Cortex of kidney (tissue), 1 donor: Measurements from ENCODE around the gene ACACB.

Experiments used
- DNase-seq: peaks from one replicate; lab custom pipeline; 2025; lab: John Stamatoyannopoulos, UW

The ACACB gene

GRCh38 chr12:109214131-109214530 lies 97.7 kb downstream of the ACACB start:
- no peak for DNase-seq

DNA sequence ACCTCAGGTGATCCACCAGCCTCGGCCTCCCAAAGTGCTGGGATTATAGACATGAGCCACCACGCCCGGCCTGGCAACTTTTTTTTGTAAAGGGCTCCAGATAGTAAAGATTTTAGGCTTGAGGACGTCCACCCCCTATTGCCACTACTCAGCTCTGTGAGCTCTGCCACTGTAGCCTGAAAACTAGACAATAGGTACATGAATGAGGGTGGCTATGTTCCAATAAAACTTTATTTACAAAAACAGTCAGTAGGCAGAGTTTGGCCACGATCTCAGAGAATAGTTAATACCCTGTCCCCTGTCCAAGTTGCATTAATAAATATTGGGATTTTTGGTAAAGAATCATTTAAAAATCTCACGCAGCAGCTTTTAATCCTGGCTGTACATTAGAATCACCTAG lies 102.6 kb downstream of the ACACB start:
- DNase-seq = no peak

DNA sequence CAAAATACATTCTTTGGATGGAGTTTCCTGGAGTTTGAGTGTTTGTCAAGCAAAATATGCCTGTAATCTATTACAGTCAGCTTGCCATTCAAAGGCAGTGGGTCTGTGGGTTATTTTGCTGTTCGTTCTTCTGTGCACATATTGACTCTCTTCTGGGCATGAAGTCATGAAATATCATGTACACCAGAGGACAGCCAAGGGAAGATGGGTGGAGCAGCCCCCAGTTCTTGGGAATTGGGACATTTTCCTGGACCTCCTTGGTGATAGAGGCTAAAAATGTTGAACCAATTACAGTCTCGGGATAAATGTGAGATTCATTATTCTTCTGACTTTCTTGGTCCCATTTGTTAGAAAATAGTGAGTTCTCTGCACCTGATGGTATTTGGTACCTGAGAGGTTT lies 103.6 kb downstream of the ACACB start:
- DNase-seq = no peak

GRCh38 chr12:109221277-109221931 lies 105.0 kb downstream of the ACACB start:
- no peak for DNase-seq

- DNase-seq = no peak
Observed at GRCh38 chr12:109222062-109222461, 105.7 kb downstream of the ACACB start.

DNA sequence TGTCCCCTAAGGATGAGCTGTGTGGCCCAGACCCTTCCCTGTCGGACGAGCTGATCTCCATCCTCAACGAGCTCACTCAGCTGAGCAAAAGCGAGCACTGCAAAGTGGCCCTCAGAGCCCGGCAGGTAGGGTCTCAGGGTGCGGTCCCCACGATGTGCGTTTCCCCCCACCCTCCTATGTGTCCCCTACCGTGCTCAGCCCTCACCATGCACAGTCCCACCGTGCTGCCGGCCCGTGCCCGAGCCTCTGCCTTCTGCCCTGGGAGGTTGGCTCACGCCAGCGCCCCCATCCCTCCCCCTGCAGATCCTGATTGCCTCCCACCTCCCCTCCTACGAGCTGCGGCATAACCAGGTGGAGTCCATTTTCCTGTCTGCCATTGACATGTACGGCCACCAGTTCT lies 106.1 kb downstream of the ACACB start:
- DNase-seq = no peak

DNA sequence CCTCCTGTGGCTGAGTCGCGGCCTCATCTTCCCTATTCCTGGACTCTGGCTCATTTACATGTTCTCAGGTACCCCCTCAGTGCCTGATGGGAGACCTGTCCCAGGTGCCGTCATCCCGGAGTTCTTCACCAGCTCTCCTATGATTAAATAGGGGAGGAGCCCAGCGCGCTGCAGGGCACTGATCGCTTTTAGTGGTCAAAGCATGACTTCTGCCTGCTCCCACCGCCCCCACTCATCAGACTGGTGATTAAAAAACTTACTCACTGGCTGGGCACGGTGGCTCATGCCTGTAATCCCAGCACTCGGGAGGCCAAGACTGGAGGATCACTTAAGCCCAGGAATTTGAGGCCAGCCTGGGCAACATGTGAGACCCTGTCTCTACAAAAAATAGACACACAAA lies 106.8 kb downstream of the ACACB start:
- no peak for DNase-seq

DNA sequence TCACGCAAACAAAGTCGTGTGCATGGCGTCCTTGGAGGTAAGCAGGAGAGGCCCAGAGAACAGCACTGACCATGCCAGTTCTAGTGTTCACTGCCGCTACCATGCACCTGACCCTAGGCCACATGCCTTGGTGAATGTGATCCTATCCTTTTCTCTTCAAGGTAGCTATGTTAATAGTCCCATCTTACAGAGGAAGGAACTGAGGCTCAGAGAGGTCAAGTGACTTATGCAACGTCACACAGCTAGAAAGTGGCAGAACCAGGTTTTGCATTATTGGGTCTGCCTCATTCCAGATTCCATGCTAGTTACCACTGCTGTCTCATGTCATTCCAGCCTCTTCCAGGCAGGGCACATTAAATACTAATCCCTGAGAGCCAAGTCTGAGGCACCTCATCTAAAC lies 107.5 kb downstream of the ACACB start:
- no peak for DNase-seq

DNA sequence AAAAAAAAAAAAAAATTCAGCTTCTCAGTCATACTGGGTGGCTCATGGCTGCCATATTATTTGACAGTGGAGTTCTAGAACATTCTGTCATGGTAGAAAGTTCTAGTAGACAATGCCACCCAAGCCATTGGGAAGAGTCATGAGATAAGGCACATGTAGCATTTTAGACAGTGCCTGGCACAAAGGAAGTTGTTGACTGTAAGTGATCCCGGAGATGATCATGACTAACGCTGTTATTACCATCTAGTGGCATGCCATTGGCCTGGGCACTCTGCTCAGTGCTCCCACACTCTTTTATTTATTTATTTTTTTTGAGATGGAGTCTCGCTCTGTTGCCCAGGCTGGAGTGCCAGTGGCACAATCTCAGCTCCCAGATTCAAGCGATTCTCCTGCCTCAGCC lies 112.3 kb downstream of the ACACB start:
- no peak for DNase-seq

DNA sequence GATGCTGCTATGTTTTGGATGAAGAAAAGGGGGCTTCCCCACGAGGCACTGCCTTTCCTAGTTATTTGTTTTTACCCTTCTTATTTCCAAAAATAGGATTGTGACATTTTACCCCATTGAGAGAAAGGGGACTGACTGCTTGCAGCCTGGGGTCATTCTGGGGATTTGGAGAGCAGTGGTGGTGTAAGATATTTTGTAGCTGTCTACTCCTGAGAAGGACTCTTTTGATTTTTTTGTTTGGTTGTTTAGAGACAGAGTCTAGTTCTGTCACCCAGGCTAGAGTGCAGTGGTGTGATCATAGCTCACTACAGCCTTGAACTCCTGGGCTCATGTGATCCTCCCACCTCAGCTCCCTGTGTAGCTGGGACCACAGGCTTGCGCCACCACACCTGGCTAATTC lies 113.8 kb downstream of the ACACB start:
- DNase-seq = no peak

DNA sequence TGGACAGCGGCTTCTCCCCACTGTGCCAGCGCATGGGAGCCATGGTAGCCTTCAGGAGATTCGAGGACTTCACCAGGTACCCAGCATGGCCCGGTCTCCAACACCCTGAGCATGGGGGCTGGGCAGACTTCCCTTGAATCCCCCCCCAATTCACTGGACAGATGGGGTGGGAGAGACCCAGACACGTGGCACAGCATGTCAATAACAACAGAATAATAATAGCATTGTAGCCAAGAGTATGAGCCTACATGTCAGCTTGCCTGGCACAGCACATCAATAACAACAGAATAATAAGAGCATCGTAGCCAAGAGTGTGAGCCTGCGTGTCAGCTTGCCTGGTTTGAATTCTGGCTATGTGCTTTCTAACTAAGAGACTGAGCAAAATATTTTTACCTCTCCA lies 116.3 kb downstream of the ACACB start:
- no peak for DNase-seq

- no peak for DNase-seq
Observed at GRCh38 chr12:109234012-109234411, 117.6 kb downstream of the ACACB start.

DNA sequence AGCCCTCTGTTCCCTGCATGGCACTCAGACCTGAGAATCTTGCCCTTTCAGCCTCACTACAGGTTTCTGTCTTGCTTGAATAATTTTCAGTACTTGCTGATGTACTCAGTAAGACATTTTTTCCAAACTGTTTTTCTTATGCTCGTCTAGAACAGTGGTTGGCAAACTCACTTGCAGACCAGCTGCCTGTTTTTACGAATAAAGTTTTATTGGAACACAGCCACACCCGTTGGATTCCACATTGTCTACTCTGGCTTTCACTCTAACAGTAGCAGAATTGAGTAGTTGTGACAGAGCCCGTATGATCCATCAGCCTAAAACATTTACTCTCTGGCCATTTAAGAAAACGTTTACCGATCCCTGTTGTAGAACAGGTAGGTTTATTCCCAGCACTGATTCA lies 119.9 kb downstream of the ACACB start:
- no peak for DNase-seq

- no peak for DNase-seq
Observed at GRCh38 chr12:109239179-109239578, 122.8 kb downstream of the ACACB start.

GRCh38 chr12:109239691-109240090 lies 123.3 kb downstream of the ACACB start:
- no peak for DNase-seq

- no peak for DNase-seq
Observed at GRCh38 chr12:109240365-109240764, 124.0 kb downstream of the ACACB start.

DNA sequence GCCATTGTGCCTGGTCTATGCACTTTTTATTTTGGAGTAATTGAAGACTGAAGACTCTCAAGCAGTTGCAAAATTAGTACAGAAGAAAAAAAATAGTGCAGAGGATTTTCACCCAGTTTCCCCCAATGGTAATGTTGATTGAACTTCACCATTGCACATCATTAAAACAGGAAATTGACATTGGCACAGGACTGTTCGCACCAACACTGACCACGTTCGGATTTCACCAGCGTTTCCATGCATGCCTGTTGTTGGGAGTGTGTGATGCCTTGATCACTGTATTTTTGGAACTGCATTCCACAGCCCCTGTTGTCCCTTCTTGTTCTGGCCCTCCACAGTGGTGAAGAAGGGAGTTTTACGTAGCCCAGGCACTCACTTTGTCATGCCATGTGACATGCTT lies 125.5 kb downstream of the ACACB start:
- DNase-seq = no peak

GRCh38 chr12:109244073-109244472 lies 127.7 kb downstream of the ACACB start:
- DNase-seq = no peak

- no peak for DNase-seq
Observed at GRCh38 chr12:109246221-109246620, 129.8 kb downstream of the ACACB start.

DNA sequence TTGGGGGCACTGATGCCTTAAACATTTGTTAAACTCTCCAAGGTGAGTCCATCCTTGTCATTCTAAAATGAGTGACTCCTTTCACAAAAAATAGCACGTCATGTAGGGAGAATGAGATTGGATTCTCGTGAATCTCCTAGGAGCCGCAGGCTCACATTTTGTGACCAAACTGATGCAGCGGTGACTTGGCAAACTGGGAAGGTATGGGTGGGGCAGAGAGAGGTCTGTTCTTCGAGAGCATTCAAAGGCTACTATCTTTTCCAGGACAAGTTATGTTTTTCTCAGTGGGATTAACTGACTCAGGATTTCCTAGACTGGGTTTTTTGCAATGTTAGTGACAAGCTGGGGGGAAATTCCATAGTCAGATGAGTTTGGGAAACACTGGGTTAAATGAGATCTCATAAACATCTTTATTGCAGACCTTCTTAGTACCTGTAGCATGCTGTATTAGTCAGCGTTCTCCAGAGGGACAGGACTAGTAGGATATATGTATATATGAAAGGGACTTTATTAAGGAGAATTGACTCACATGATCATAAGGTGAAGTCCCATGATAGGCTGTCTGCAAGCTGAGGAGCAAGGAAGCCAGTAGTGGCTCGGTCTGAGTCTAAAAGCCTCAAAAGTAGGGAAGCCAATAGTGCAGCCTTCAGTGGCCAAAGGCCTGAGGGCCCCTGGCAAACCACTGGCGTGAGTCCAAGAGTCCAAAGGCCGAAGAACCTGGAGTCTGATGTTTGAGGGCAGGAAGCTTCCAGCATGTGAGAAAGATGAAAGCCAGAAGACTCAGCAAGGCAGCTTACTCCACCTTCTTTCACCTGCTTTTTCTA lies 131.7 kb downstream of the ACACB start:
- no peak for DNase-seq

DNA sequence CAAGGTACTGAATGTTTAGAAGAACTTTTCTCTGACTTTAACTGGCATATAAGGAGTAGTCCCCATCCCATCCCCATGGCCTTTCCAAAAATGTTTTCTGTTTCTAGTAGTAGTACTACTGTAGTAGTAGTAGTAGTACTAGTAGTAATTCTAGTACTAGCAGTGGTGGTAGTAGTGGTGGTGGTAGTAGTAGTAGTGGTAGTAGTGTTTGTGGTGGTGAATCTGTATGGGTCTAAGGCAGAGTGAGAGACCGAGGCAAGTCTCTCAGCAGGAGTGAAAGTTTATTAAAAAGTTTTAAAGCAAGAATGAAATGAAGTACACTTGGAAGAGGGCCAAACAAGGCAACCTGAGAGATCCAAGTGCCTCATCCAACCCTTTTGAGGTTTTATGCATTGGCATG lies 134.1 kb downstream of the ACACB start:
- no peak for DNase-seq

DNA sequence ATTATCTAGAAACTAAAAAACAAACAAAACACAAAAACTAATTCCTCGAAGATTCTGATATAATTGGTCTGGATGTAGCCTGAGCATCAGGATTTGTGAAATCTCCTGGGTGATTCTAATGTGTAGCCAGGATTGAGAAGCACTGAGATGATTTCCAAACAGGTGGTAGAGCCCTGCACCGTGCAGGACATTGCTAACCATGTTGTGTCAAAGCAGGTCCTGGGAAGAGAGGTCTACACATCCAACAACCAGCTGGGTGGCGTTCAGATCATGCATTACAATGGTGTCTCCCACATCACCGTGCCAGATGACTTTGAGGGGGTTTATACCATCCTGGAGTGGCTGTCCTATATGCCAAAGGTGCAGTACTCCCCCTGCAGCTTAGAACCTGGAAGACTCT lies 136.4 kb downstream of the ACACB start:
- DNase-seq = no peak

- DNase-seq = no peak
Observed at GRCh38 chr12:109253913-109254544, 137.6 kb downstream of the ACACB start.
